H1 (cell line): Measurements from ENCODE around the gene PRKAR1B. TPM values are rescaled to one million over a fixed set of nuclear protein-coding genes. Genes with fewer than 3 reads are reported as not detected.
A peak's percentile ranks its signal among the peaks of the same experiment; 100 is the strongest.

Source experiments
- CTCF ChIA-PET: fragments of 300-600 bp; sonication (Branson Sonifier 250); formaldehyde crosslinking; loops from one replicate; lab custom pipeline; 2021; ENCODE audit not compliant: partially characterized antibody; lab: Charles Lee
- POLR2A ChIA-PET: fragments of 300-600 bp; sonication (Branson Sonifier 250); formaldehyde crosslinking; loops from one replicate; lab custom pipeline; 2021; ENCODE audit warnings: inconsistent platforms; ENCODE audit not compliant: partially characterized antibody; lab: Charles Lee
- DNase-seq, 2 experiments: peaks; one replicate each; pipeline versions ENCODE4 v3.0.0 to v3.0.0-alpha.2; 2010 to 2022; ENCODE audit warnings: low spot score in 2 of 2, low read depth in 1 of 2, mixed read lengths in 1 of 2
- FAIRE-seq: peaks from 2 replicates; lab custom pipeline; 2011; peaks lifted over from hg19 to GRCh38; lab: Jason Lieb, UNC
- H2AFZ ChIP-seq: 2 replicates; pipeline ENCODE4 v1.8.1; 2012; ENCODE audit warnings: low read length, inconsistent platforms
- H2AK5ac ChIP-seq: 2 replicates; pipeline ENCODE4 v1.6.1; 2013; ENCODE audit warnings: low read depth, low read length
- H2BK120ac ChIP-seq: replicated peaks from 2 replicates; pipeline ENCODE3; 2013; ENCODE audit warnings: low read depth, low read length, inconsistent platforms
- H2BK12ac ChIP-seq: 2 replicates; pipeline ENCODE4 v1.6.1; 2013; ENCODE audit warnings: low read depth, low read length
- H2BK15ac ChIP-seq: 2 replicates; pipeline ENCODE4 v1.6.1; 2013; ENCODE audit warnings: low read length
- H2BK20ac ChIP-seq: 2 replicates; pipeline ENCODE4 v1.6.1; 2013; ENCODE audit warnings: low read length
- H2BK5ac ChIP-seq: 2 replicates; pipeline ENCODE4 v1.6.1; 2013; ENCODE audit warnings: low read depth, low read length
- H3K14ac ChIP-seq: 2 replicates; pipeline ENCODE4 v1.6.1; 2013; ENCODE audit warnings: inconsistent platforms; ENCODE audit not compliant: insufficient read length
- H3K18ac ChIP-seq: 2 replicates; pipeline ENCODE4 v1.6.1; 2013; ENCODE audit warnings: low read length; ENCODE audit errors: extremely low read depth
- H3K23ac ChIP-seq: 2 replicates; pipeline ENCODE4 v1.6.1; 2013; ENCODE audit warnings: inconsistent platforms; ENCODE audit not compliant: insufficient read length
- H3K23me2 ChIP-seq: 2 replicates; pipeline ENCODE4 v1.6.1; 2013; ENCODE audit warnings: low read depth, low read length
- H3K27ac ChIP-seq: 2 replicates; pipeline ENCODE4 v1.6.1; 2011; ENCODE audit warnings: low read depth, low read length, inconsistent platforms
- H3K27me3 ChIP-seq, 4 experiments: replicated peaks in 1 of 4; 1 replicate in 1 of 4; 2 replicates in 3 of 4; pipeline versions ENCODE4 v1.6.1 to v1.8.1; 2011 to 2013; ENCODE audit warnings: low read length in 3 of 4, mild to moderate bottlenecking in 3 of 4, inconsistent platforms in 2 of 4, mixed read lengths in 2 of 4, moderate library complexity in 1 of 4; ENCODE audit not compliant: control insufficient read depth in 3 of 4, insufficient read depth in 3 of 4; ENCODE audit errors: extremely low read depth in 1 of 4
- H3K36me3 ChIP-seq, 4 experiments: 2 replicates each; pipeline versions ENCODE4 v1.6.1 to v1.8.1; 2011 to 2013; ENCODE audit warnings: mild to moderate bottlenecking in 4 of 4, low read length in 3 of 4, moderate library complexity in 2 of 4, control low read depth in 1 of 4, inconsistent platforms in 1 of 4; ENCODE audit not compliant: insufficient read depth in 4 of 4, control insufficient read depth in 2 of 4
- H3K4ac ChIP-seq: replicated peaks from 2 replicates; pipeline ENCODE3; 2013; ENCODE audit warnings: low read length, low read depth, mixed read lengths, inconsistent platforms; ENCODE audit not compliant: insufficient read length
- H3K4me1 ChIP-seq, 4 experiments: replicated peaks in 1 of 4; 1 replicate in 1 of 4; 2 replicates in 3 of 4; pipeline versions ENCODE4 v1.6.1 to v1.8.1; 2011 to 2013; ENCODE audit warnings: low read length in 3 of 4, inconsistent platforms in 2 of 4, mixed read lengths in 1 of 4; ENCODE audit not compliant: insufficient read depth in 4 of 4, control insufficient read depth in 3 of 4
- H3K4me2 ChIP-seq, 2 experiments: 2 replicates each; pipeline versions ENCODE4 v1.6.1 to v1.8.1; 2011 to 2013; ENCODE audit warnings: low read depth in 2 of 2, low read length in 2 of 2, control low read depth in 1 of 2, inconsistent platforms in 1 of 2, mild to moderate bottlenecking in 1 of 2; ENCODE audit not compliant: insufficient read depth in 1 of 2
- H3K4me3 ChIP-seq, 4 experiments: fragments of 200-600, 300-600 bp in 1 of 4; sonication (generic), shearing (Covaris generic), sonication (Bioruptor Twin) in 1 of 4; 2 replicates each; pipeline versions ENCODE4 v1.5.1 to v1.8.1; 2011 to 2016; ENCODE audit warnings: low read length in 4 of 4, low read depth in 3 of 4, control low read depth in 2 of 4, inconsistent platforms in 2 of 4, mild to moderate bottlenecking in 2 of 4, mixed read lengths in 1 of 4, moderate library complexity in 1 of 4; ENCODE audit not compliant: insufficient read depth in 2 of 4; ENCODE audit errors: extremely low read depth in 1 of 4
- H3K56ac ChIP-seq: replicated peaks from 2 replicates; pipeline ENCODE3; 2013; ENCODE audit warnings: low read depth, mild to moderate bottlenecking, mixed read lengths, low read length, inconsistent platforms; ENCODE audit not compliant: insufficient read length
- H3K79me1 ChIP-seq: 2 replicates; pipeline ENCODE4 v1.6.1; 2013; ENCODE audit warnings: low read depth, low read length, control low read depth
- H3K79me2 ChIP-seq, 2 experiments: 2 replicates each; pipeline versions ENCODE4 v1.6.1 to v1.8.1; 2012 to 2013; ENCODE audit warnings: low read length in 2 of 2, mild to moderate bottlenecking in 2 of 2, inconsistent platforms in 1 of 2; ENCODE audit not compliant: insufficient read depth in 2 of 2, control insufficient read depth in 1 of 2
- H3K9ac ChIP-seq, 4 experiments: replicated peaks in 1 of 4; 1 replicate in 1 of 4; 2 replicates in 3 of 4; pipeline versions ENCODE4 v1.6.1 to v1.8.1; 2011 to 2013; ENCODE audit warnings: low read depth in 3 of 4, low read length in 3 of 4, control low read depth in 2 of 4, mild to moderate bottlenecking in 2 of 4, moderate library complexity in 2 of 4, inconsistent platforms in 1 of 4; ENCODE audit errors: extremely low read depth in 1 of 4
- H3K9me3 ChIP-seq, 2 experiments: 2 replicates each; pipeline versions ENCODE4 v1.6.1 to v1.8.1; 2012 to 2013; ENCODE audit warnings: mild to moderate bottlenecking in 2 of 2, moderate library complexity in 2 of 2, control low read depth in 1 of 2, inconsistent platforms in 1 of 2, low read depth in 1 of 2, low read length in 1 of 2, mixed read lengths in 1 of 2; ENCODE audit not compliant: insufficient read depth in 2 of 2
- H4K20me1 ChIP-seq, 2 experiments: replicated peaks in 1 of 2; 2 replicates each; pipeline versions ENCODE3 to v1.8.1; 2011 to 2013; ENCODE audit warnings: inconsistent platforms in 2 of 2, low read length in 2 of 2, mild to moderate bottlenecking in 1 of 2; ENCODE audit not compliant: insufficient read depth in 2 of 2, control insufficient read depth in 1 of 2
- H4K5ac ChIP-seq: 2 replicates; pipeline ENCODE4 v1.6.1; 2013; ENCODE audit warnings: low read length, low read depth, mixed read lengths, inconsistent platforms; ENCODE audit not compliant: insufficient read length
- H4K8ac ChIP-seq: 2 replicates; pipeline ENCODE4 v1.8.0; 2013; ENCODE audit warnings: mild to moderate bottlenecking, moderate library complexity, low read length, inconsistent platforms; ENCODE audit not compliant: insufficient read depth; ENCODE audit errors: extremely low read depth
- H4K91ac ChIP-seq: replicated peaks from 2 replicates; pipeline ENCODE3; 2013; ENCODE audit warnings: low read length, mixed read lengths, inconsistent platforms; ENCODE audit not compliant: insufficient read length
- ASH2L ChIP-seq: fragments of 200-600, 300-600 bp; sonication (generic); IDR thresholded peaks from one replicate; pipeline ENCODE4 v1.7.1; 2017; ENCODE audit warnings: low read length
- BACH1 ChIP-seq: IDR thresholded peaks from 2 replicates; pipeline ENCODE4 v1.6.1; 2012; ENCODE audit warnings: low read length, improper control_type of control experiment
- CEBPB ChIP-seq: IDR thresholded peaks from 2 replicates; pipeline ENCODE4 v1.6.1; 2012; ENCODE audit warnings: low read depth, low read length
- EP300 ChIP-seq, 2 experiments: IDR thresholded peaks; 1 replicate in 1 of 2; 2 replicates in 1 of 2; pipeline ENCODE4 v1.6.1; 2011 to 2012; ENCODE audit warnings: low read depth in 2 of 2, low read length in 2 of 2, mild to moderate bottlenecking in 2 of 2, borderline replicate concordance in 1 of 2, inconsistent platforms in 1 of 2, moderate library complexity in 1 of 2
- HDAC2 ChIP-seq, 2 experiments: fragments of 300-600 bp in 1 of 2; sonication (generic) in 1 of 2; IDR thresholded peaks; 2 replicates each; pipeline ENCODE4 v1.6.1; 2011 to 2012; ENCODE audit warnings: low read depth in 2 of 2, low read length in 2 of 2, mild to moderate bottlenecking in 2 of 2, moderate library complexity in 2 of 2, borderline replicate concordance in 1 of 2, inconsistent platforms in 1 of 2
- JUN ChIP-seq: IDR thresholded peaks from 2 replicates; pipeline ENCODE4 v1.6.1; 2011; ENCODE audit warnings: low read depth, mild to moderate bottlenecking, improper control_type of control experiment, low read length
- POU5F1 ChIP-seq: IDR thresholded peaks from 2 replicates; pipeline ENCODE4 v1.6.1; 2011; ENCODE audit warnings: low read depth, mild to moderate bottlenecking, low read length, moderate library complexity
- SRF ChIP-seq: IDR thresholded peaks from 2 replicates; pipeline ENCODE4 v1.6.1; 2011; ENCODE audit warnings: mild to moderate bottlenecking, low read depth, low read length, moderate library complexity
- WGBS, 2 experiments: shearing (Covaris generic) in 1 of 2; methylation state at CpG; one replicate each; pipeline versions ENCODE4 v1.1.6 to v1.1.7; 2013 to 2015; ENCODE audit warnings: low lambda C conversion rate in 2 of 2, mixed read lengths in 2 of 2, inconsistent platforms in 1 of 2, low coverage in 1 of 2, missing lambda C conversion rate in 1 of 2; ENCODE audit not compliant: insufficient replicate concordance in 2 of 2, insufficient coverage in 1 of 2, insufficient read length in 1 of 2; ENCODE audit errors: extremely low coverage in 1 of 2, missing lambda C conversion rate in 1 of 2; 5-methylcytosine and 5-hydroxymethylcytosine counted together
- polyA plus RNA-seq, 7 experiments: library from polyadenylated mRNA; depleted of rRNA in 3 of 7; stranded (reverse) in 5 of 7; unstranded in 2 of 7; fragments of >200 nt in 5 of 7; fragments of 200-250 nt in 2 of 7; gene quantifications; 1 replicate in 5 of 7; 2 replicates in 1 of 7; 4 replicates in 1 of 7; pipeline versions ENCODE4 v1.2.1 to v1.2.3, GENCODE V29; 2011 to 2013; ENCODE audit warnings: missing spikeins in 2 of 7, mixed read lengths in 2 of 7
- total RNA-seq: library from RNA; stranded (reverse); fragmentation: NEBNext Ultra II Directional; extraction: Animal tissue kit (Norgen Biotek cat#: 25700); gene quantifications from 2 replicates; pipeline ENCODE4 v1.2.1, GENCODE V29; 2021
- TF ChIP-seq, protein P1 (sequence below), 3 experiments: IDR thresholded peaks; 1 replicate in 2 of 3; 2 replicates in 1 of 3; pipeline versions ENCODE4 v1.5.1 to v1.6.1; 2011; ENCODE audit warnings: low read length in 3 of 3, mild to moderate bottlenecking in 3 of 3, inconsistent platforms in 2 of 3, low read depth in 1 of 3, moderate library complexity in 1 of 3; ENCODE audit not compliant: insufficient read depth in 1 of 3; ENCODE audit errors: control extremely low read depth in 1 of 3

Gene PRKAR1B
- total and polyA plus RNA-seq, 2 of the 8 experiments (the other 6 are each of a cell fraction or from before 2014, with no cell fraction given) = 12.3 to 55.7 TPM

DNA sequence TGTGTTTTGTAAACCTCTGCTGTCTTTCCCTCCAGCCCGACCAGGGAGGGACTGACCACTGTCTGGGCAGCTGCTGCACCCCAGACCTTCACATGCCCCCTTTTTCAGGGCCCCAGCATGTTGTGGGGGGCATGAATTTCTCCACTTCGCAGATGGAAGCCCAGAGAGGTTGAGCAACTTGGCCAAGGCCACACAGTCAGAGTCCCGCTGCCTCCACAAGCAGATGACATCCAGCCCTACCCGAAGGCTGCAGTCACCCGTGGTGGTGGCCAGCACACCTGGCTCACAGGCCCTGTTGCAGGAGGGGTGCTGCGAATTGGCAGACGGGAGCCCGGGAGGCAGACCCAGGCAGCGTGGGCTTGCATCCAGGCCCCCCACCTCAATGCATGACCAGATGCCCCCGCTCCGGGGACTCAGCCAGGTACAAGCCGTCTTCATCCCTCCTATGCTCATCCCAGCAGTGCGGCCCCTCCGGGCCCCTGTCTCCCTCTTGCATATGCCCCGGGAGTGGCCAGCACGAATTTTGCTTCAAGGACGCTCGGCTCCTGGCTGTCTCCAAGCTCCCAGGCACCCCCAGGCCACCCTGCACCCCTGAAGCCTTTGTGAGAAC is 171.4 kb downstream of the PRKAR1B start:
- H3K27me3 ChIP-seq = no peaks in the 10 kb centered on the region
- TF ChIP-seq ASH2L = no peak
- no peak for TF ChIP-seq JUN
- TF ChIP-seq, protein P1, sequence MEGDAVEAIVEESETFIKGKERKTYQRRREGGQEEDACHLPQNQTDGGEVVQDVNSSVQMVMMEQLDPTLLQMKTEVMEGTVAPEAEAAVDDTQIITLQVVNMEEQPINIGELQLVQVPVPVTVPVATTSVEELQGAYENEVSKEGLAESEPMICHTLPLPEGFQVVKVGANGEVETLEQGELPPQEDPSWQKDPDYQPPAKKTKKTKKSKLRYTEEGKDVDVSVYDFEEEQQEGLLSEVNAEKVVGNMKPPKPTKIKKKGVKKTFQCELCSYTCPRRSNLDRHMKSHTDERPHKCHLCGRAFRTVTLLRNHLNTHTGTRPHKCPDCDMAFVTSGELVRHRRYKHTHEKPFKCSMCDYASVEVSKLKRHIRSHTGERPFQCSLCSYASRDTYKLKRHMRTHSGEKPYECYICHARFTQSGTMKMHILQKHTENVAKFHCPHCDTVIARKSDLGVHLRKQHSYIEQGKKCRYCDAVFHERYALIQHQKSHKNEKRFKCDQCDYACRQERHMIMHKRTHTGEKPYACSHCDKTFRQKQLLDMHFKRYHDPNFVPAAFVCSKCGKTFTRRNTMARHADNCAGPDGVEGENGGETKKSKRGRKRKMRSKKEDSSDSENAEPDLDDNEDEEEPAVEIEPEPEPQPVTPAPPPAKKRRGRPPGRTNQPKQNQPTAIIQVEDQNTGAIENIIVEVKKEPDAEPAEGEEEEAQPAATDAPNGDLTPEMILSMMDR (IDR thresholded peaks at IDR 0.05; ENCODE audit: control extremely low read depth in 1 of 3, insufficient read depth in 1 of 3, low read depth in 1 of 3, low read length in 3 of 3) = no peak
- no peak for TF ChIP-seq CEBPB
- no peak for TF ChIP-seq POU5F1
- TF ChIP-seq EP300 (IDR thresholded peaks at IDR 0.05; ENCODE audit: borderline replicate concordance in 1 of 2, low read depth in 2 of 2, low read length in 2 of 2) = no peak
- no peak for TF ChIP-seq BACH1
- no peak for TF ChIP-seq HDAC2 (IDR thresholded peaks at IDR 0.05; ENCODE audit: borderline replicate concordance in 1 of 2, low read depth in 2 of 2, low read length in 2 of 2)
- no peak for TF ChIP-seq SRF

More for the DNA sequence above, 171.4 kb downstream of the PRKAR1B start:
- H3K36me3 ChIP-seq = peaks cover 0 to 2% (median 0%) of the 10 kb centered on the region in 4 experiments; a peak in 1 of 8 replicates
- H4K5ac ChIP-seq = no peak overlapping the region
- no peak overlapping the region for H3K4me2 ChIP-seq
- no peak overlapping the region for H3K56ac ChIP-seq
- DNase-seq (no peak), FAIRE-seq (no peak)
- H2BK20ac ChIP-seq = no peak overlapping the region
- H3K23ac ChIP-seq = no peak overlapping the region
- no peaks in the 10 kb centered on the region for H3K23me2 ChIP-seq
- H3K18ac ChIP-seq = no peak overlapping the region
- no peak overlapping the region for H3K14ac ChIP-seq
- H2BK12ac ChIP-seq = no peak overlapping the region
- H3K9me3 ChIP-seq = peaks cover 0 to 5% of the 10 kb centered on the region in 2 experiments; a peak in 1 of 4 replicates
- H2BK5ac ChIP-seq = no peak overlapping the region
- WGBS, 2 experiments = 90% methylated on average over 11 of the region's 18 CpGs; no CpG with 5 or more reads in 1 of the 2 experiments
- no peak overlapping the region for H2BK120ac ChIP-seq
- peak overlapping the region; percentile 80 for H4K8ac ChIP-seq
- no peaks in the 10 kb centered on the region for H4K20me1 ChIP-seq
- no peaks in the 10 kb centered on the region for H3K79me2 ChIP-seq
- no peak overlapping the region for H3K9ac ChIP-seq
- H3K4ac ChIP-seq = no peak overlapping the region
- H2AK5ac ChIP-seq = no peak overlapping the region
- H2AFZ ChIP-seq = no peak overlapping the region
- POLR2A ChIA-PET = no interaction called here
- no peak overlapping the region for H3K27ac ChIP-seq
- no peak overlapping the region for H4K91ac ChIP-seq
- no peak overlapping the region for H3K4me3 ChIP-seq
- CTCF ChIA-PET = no interaction called here
- H3K79me1 ChIP-seq = 0 out of 2 replicates have a peak, but pooled peaks cover under 1% of the 10 kb centered on the region
- H3K4me1 ChIP-seq = no peaks in the 10 kb centered on the region
- H2BK15ac ChIP-seq = no peak overlapping the region
